OCI-LY7 (cell line): ENCODE results near the gene SMIM7. TPM values are rescaled to one million over a fixed set of nuclear protein-coding genes. Genes with fewer than 3 reads are reported as not detected.

ENCODE experiments used
- BruUV-seq: library from RNA; stranded (reverse); fragments of 400-500 nt; replicated peaks from 2 replicates; lab custom pipeline; 2021; lab: Mats Ljungman, UMichigan
- CTCF ChIA-PET: fragments of 300-600 bp; sonication (Branson Sonifier 250); formaldehyde crosslinking; loops from one replicate; lab custom pipeline; 2022; ENCODE audit warnings: antibody characterized with exemption; ENCODE audit not compliant: unreplicated experiment; lab: Charles Lee
- POLR2A ChIA-PET: fragments of 300-600 bp; sonication (Branson Sonifier 250); formaldehyde crosslinking; loops from one replicate; lab custom pipeline; 2022; ENCODE audit warnings: antibody characterized with exemption; lab: Charles Lee
- DNase-seq: peaks from one replicate; pipeline ENCODE4 v3.0.0-alpha.2; 2015; ENCODE audit warnings: low spot score
- H2AFZ ChIP-seq: fragments of 200-600 bp; sonication (generic), shearing (Covaris generic); 2 replicates; pipeline ENCODE4 v1.6.1; 2014; ENCODE audit warnings: mild to moderate bottlenecking, antibody characterized with exemption, low read length, moderate library complexity
- H3K27ac ChIP-seq: fragments of 200-600 bp; sonication (generic); 2 replicates; pipeline ENCODE4 v1.5.1; 2014; ENCODE audit warnings: mixed run types, low read depth, mild to moderate bottlenecking, moderate library complexity, low read length, inconsistent platforms; ENCODE audit not compliant: poor library complexity, severe bottlenecking
- H3K36me3 ChIP-seq: fragments of 200-600 bp; sonication (generic); 2 replicates; pipeline ENCODE4 v1.6.1; 2014; ENCODE audit warnings: mild to moderate bottlenecking, antibody characterized with exemption, low read length, moderate library complexity, mixed read lengths; ENCODE audit not compliant: insufficient read depth
- H3K4me1 ChIP-seq: fragments of 200-600 bp; sonication (generic); 2 replicates; pipeline ENCODE4 v1.5.1; 2014; ENCODE audit warnings: mild to moderate bottlenecking, low read length; ENCODE audit not compliant: insufficient read depth, poor library complexity, severe bottlenecking
- H3K4me2 ChIP-seq: fragments of 200-600 bp; sonication (generic); 2 replicates; pipeline ENCODE4 v1.6.1; 2014; ENCODE audit warnings: mild to moderate bottlenecking, low read length
- H3K4me3 ChIP-seq: fragments of 200-600 bp; sonication (generic); 2 replicates; pipeline ENCODE4 v1.5.1; 2014; ENCODE audit warnings: mild to moderate bottlenecking, low read depth, low read length; ENCODE audit not compliant: poor library complexity, severe bottlenecking
- H3K79me2 ChIP-seq: fragments of 200-600 bp; sonication (generic); 2 replicates; pipeline ENCODE4 v1.6.1; 2016; ENCODE audit warnings: low read depth, mild to moderate bottlenecking, low read length, moderate library complexity, mixed read lengths; ENCODE audit not compliant: insufficient read depth
- H3K9me2 ChIP-seq: fragments of 200-600 bp; sonication (generic); 2 replicates; pipeline ENCODE4 v1.6.1; 2016; ENCODE audit warnings: mild to moderate bottlenecking, low read length, mixed read lengths; ENCODE audit not compliant: insufficient read depth
- H3K9me3 ChIP-seq: fragments of 200-600 bp; sonication (generic); 2 replicates; pipeline ENCODE4 v1.6.1; 2014; ENCODE audit warnings: mild to moderate bottlenecking, mixed run types, low read length, mixed read lengths
- H4K20me1 ChIP-seq: fragments of 200-600 bp; sonication (generic); 2 replicates; pipeline ENCODE4 v1.6.1; 2014; ENCODE audit warnings: mild to moderate bottlenecking, antibody characterized with exemption, low read length, moderate library complexity, mixed read lengths; ENCODE audit not compliant: insufficient read depth
- CTCF ChIP-seq: fragments of 200-600 bp; sonication (generic); conservative IDR thresholded peaks from 2 replicates; pipeline ENCODE4 v1.5.1; 2014; ENCODE audit warnings: mild to moderate bottlenecking, antibody characterized with exemption, low read length, moderate library complexity, mixed read lengths
- EZH2phosphoT487 ChIP-seq: fragments of 200-600 bp; sonication (generic); IDR thresholded peaks from 2 replicates; pipeline ENCODE4 v1.6.1; 2018; ENCODE audit warnings: low read depth, borderline replicate concordance, mild to moderate bottlenecking, mixed run types, antibody characterized with exemption, low read length, moderate library complexity, mixed read lengths
- intact Hi-C: fragments of 100-400 bp; cut with micrococcal nuclease; formaldehyde crosslinking; loops from one replicate; pipeline ENCODE4 v1.10.0; 2022; ENCODE audit not compliant: unreplicated experiment
- total RNA-seq, 2 experiments: library from RNA; depleted of rRNA in 1 of 2; stranded (reverse); fragments of >200 nt in 1 of 2; shearing (Covaris generic) in 1 of 2; gene quantifications; 2 replicates each; pipeline ENCODE4 v1.2.3, GENCODE V29; 2014 to 2022

Gene SMIM7
- total RNA-seq, 2 experiments from 2014 or later: 87.0 to 96.3 TPM

GRCh38 chr19:16684216-16684615, 24.3 kb upstream of the SMIM7 start:
- Histone ChIP-seq H3K4me3 (no peak overlapping the region), H3K79me2 (no peaks in the 10 kb centered on the region), H3K36me3 (peaks cover 33% of the 10 kb centered on the region), H4K20me1 (no peaks in the 10 kb centered on the region), H3K4me1 (no peaks in the 10 kb centered on the region), H3K9me3 (no peaks in the 10 kb centered on the region), H3K9me2 (no peaks in the 10 kb centered on the region), H2AFZ (no peak overlapping the region), H3K27ac (no peak overlapping the region), H3K4me2 (no peak overlapping the region)
- ChIA-PET CTCF (interaction anchor here (0.6 to 0.7 kb wide), 2 partner anchors 169 to 292 kb away, joined by 3 to 4 read pairs; no protein-coding TSS in a partner anchor), POLR2A (interaction anchor here (0.6 to 0.9 kb wide), 2 partner anchors 22 to 82 kb away, joined by 4 to 7 read pairs; no protein-coding TSS in a partner anchor)
- TSS peak; percentile 37 for BruUV-seq
- intact Hi-C loops: no loop called here
- no peak for DNase-seq
- TF ChIP-seq CTCF: no peak
- no peak for TF ChIP-seq EZH2phosphoT487

- Histone ChIP-seq H3K9me2 (no peaks in the 10 kb centered on the region), H3K9me3 (no peaks in the 10 kb centered on the region), H3K4me1 (no peaks in the 10 kb centered on the region), H3K36me3 (peaks cover 36% of the 10 kb centered on the region), H3K79me2 (no peaks in the 10 kb centered on the region), H3K4me3 (no peak overlapping the region), H3K4me2 (no peak overlapping the region), H3K27ac (no peak overlapping the region), H2AFZ (no peak overlapping the region), H4K20me1 (no peaks in the 10 kb centered on the region)
- BruUV-seq: no TSS peak
- no peak for TF ChIP-seq CTCF
- TF ChIP-seq EZH2phosphoT487: no peak
- CTCF ChIA-PET: no interaction called here
- POLR2A ChIA-PET: no interaction called here
- no peak for DNase-seq
- intact Hi-C loops: no loop called here
Measured at GRCh38 chr19:16682539-16682938, 22.6 kb upstream of the SMIM7 start.

DNA sequence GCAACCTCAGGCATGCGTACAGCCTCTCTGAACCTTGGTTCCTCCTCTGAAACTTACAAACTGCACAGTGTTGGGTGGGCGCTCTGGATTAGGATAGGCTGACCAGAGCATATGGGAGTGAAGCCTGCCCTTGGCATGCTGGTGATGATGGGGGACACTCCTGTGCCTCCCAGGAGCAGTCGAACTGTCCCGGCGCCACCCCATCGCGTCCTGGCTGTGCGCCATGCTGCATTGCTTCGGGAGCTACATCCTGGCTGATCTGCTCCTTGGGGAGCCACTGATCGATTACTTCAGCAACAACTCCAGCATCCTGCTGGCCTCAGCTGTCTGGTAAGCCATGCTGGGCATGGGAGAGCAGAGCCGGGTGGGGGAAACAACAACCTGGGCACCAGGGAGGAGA, 19.9 kb upstream of the SMIM7 start:
- H3K9me3 ChIP-seq: no peaks in the 10 kb centered on the region
- no peaks in the 10 kb centered on the region for H3K9me2 ChIP-seq
- no peak overlapping the region for H3K4me3 ChIP-seq
- BruUV-seq: no TSS peak
- intact Hi-C loops: no loop called here
- no peaks in the 10 kb centered on the region for H3K4me1 ChIP-seq
- H2AFZ ChIP-seq: no peak overlapping the region
- H4K20me1 ChIP-seq: no peaks in the 10 kb centered on the region
- DNase-seq: no peak
- H3K79me2 ChIP-seq: no peaks in the 10 kb centered on the region
- ChIA-PET POLR2A (no interaction called here), CTCF (no interaction called here)
- no peak overlapping the region for H3K27ac ChIP-seq
- TF ChIP-seq EZH2phosphoT487 (no peak), CTCF (no peak)
- no peak overlapping the region for H3K4me2 ChIP-seq
- peaks cover 37% of the 10 kb centered on the region for H3K36me3 ChIP-seq
